ENCODE measurements around the gene GABRG2.
"Not testable (repeated sequence)": the region's sequence is repeated elsewhere in the genome, so short reads cannot be mapped to it uniquely, and the experiment has no call there.

Gene GABRG2

DNA sequence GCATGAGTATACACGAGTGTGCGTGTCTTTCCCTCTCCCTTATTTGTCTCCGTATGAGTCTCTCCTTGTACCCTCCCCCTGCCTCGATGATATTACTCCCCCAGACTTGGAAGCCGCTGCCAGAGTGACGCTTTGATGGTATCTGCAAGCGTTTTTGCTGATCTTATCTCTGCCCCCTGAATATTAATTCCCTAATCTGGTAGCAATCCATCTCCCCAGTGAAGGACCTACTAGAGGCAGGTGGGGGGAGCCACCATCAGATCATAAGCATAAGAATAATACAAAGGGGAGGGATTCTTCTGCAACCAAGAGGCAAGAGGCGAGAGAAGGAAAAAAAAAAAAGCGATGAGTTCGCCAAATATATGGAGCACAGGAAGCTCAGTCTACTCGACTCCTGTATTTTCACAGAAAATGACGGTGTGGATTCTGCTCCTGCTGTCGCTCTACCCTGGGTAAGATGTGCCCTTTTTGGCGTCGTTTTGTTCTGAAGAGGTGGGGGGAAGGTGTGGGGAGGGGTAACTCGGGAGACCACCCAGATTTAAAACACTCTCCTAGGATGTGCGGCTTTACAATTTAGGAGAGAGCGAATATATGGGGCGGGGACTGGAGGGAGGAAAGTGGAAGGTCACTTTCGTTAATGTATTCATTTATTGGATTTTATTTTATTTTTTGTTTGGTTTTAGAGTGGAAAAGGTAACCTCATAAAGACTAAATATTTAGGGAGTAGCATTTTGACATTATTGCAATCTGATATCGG is at the start of gene GABRG2:
Gene GABRG2 (plus strand): TSS at position 119 of the 757 bp plus-strand sequence. CDS start 227 bp downstream, at position 346.
- DNase-seq = no peak

DNA sequence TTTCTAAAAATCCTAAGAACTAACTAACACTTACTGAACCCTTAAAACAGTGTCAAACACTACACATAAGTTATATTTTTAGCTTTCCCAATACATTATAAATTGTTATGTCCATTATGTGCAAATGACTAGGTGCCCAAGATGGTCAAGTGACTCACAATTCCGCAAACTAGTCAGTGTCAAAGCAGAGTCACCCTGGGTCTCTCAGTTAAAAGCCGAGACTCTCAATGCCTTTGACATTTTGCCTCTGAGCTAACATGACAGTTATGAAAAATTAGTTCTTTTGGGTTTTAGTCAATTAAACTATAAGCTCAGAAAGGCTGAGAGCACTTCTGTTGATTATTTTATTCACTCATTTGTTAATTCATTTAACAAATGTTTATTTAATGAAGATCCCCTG is 42.3 kb upstream of the GABRG2 start:
- no peak for DNase-seq

DNA sequence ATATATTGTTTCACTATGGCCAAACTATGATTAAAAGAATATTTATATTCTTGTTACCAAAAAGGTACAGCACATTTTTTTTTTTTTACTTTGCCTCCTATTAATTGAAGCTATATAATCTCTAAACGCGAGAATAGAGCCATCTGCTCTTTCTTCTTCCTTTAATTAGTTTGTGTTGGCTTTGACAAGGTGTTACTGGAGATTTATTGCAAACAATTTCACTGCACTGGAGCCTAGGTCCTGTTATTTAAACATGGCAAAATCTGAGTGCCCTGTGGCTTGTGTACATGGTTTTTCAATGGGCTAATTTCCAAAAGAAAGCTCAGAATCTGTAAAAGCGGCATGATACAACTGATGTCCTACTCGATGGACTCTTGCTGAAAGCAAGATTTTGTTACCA is 40.8 kb upstream of the GABRG2 start:
- no peak for DNase-seq

DNA sequence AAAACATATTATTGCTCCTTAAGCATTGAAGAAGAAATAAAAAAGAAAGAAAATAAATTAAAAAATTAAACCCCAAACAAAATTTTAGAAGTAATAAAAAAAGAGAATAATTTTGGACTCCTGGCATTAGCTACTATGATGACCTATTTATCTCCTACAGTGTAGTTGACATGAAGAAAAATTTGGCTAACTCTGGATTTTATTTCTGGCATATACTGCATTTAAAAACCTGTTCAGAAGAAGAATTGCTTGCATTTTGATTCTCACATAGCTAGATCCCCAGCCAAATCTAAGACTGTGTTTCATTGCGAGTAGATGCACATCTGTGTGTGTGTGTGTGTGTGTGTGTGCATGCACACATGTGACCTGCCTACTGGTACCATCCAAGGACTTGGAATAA is 30.1 kb upstream of the GABRG2 start:
- DNase-seq = no peak

DNA sequence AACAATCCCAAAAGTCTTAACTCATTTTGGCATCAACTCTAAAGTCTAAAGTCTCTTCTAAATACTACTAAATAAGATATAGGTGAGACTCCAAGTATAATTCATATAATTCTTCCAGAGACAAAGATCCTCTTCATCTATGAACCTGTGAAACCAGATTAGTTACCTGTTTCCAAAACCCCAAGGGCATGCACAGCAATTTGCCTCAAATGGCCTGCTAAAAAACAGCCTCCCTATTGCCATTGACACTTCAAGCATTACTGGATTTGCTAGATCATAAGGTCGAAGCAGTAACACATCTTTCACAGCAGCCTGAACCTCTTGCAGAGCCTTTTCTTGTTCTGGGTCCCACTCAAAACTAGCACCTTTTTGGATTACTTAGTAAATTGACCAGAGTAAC is 20.3 kb upstream of the GABRG2 start:
- no peak for DNase-seq

DNA sequence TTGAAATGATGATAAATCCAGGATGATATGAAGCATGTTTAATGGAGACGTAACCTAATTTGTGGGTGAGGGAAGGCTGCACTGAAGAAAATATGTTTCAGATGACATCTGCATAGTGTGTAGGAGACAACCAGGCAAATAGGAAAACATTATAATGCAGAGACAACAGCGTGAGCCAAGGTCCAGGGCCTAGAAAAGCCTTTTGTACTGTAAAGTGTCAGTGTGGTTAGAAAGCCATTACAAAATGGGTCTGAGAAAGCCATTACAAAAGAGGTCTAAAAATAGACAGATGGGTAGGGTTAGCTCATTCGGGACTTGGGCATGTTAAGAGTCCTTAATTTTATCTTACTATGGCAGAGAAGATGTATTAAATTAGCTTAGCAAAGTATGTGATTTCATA is 14.9 kb upstream of the GABRG2 start:
- no peak for DNase-seq

DNA sequence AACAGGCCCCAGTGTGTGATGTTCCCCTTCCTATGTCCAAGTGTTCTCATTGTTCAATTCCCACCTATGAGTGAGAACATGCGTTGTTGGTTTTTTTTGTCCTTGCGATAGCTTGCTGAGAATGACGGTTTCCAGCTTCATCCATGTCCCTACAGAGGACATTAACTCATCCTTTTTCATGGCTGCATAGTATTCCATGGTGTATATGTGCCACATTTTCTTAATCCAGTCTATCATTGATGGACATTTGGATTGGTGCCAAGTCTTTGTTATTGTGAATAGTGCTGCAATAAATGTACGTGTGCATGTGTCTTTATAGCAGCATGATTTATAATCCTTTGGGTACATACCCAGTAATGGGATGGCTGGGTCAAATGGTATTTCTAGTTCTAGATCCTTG is 12.5 kb upstream of the GABRG2 start:
- not testable (repeated sequence) for DNase-seq

DNA sequence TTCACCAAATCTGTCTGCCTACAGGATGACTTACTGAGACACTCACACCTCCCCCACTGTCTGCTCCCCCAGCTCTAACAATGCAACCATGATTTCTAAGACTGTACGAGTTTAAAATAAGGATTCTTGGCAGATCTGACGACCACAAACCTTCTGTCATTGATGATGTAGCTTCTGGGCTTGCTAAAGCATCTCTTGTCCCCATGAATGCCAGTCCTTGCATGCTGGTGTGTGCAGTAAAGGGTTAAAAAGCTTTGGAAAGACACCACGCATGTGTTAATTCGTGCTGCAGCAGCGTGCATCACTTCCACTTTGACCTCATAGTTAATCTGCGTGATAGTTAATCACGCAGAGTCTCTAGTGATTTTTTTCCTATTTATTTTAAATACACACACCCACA is 411 bp upstream of the GABRG2 start:
- no peak for DNase-seq

DNA sequence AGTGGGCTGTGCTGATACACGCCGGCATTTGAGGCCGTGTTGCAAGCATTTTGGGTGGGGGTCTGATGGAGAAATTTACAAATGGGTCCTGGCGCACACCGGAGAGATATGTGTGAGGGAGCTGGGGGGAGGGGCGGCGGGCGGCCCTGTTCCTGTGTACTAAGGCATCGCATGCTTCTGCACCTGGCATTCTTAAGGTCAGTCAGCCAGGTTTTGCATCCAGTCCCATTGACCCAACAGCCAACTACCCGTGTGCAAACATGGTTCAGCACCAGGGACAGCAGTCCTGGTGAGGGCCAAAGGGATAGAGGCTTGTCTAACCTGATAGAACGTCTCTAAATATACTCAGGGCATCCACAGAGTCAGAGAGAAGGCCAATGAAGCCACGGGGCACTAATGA is 839 bp downstream of the GABRG2 start:
- peak; percentile 2 for DNase-seq

DNA sequence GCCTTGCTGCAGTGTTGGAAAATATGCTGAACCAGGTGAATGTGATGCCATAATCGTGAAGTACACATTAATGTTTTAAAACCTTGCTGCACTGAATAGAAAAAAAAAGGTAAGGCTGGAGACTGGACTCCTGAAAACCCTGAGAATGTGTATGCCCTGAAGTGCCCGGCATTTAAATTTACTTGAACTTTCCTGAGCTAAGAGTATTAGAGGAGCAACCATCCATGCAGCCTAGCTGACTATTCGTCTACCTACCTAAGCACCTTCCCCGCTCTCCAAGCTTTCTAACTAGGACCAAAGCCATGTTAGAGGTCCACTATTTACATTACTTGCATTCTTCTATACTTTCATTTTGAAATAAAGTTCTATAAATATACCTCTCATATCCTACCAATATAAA is 1.4 kb downstream of the GABRG2 start:
- DNase-seq = no peak

DNA sequence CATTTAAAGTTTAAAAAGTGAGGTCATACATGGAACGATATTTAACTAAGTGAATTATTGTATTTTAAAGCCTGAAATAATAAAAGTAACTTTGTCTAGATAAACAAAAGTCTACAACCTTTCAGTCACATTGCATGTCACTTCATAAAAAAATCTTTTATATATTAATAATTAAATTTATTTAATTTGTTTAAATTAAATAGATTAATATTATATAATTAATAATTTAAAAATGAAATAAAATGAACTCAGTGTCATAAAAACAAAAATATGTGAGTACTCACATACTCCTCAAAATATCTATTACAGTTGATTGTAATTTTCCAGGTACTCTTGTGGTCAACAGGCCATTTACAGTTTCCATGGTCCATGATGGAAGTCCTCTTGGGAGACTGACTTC is 11.2 kb downstream of the GABRG2 start:
- no peak for DNase-seq

DNA sequence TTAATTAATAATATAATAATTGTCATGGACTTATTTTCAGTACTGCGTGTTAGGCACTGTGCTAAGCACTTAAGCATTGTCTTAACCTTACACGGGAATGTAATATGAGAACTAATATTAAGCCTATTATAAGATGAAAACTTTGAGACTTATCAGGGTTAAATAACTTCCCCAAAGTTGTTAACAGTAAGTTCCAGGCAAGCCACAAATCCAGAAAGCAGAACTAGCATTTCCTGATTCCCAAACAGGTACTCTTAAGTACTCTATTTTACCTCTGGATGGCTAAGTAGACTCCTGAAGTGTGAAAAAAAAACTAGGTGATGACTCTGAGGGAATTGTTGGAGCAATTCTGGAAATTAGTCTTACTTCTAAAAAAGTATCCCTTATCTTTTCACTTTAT is 23.8 kb downstream of the GABRG2 start:
- DNase-seq = no peak

DNA sequence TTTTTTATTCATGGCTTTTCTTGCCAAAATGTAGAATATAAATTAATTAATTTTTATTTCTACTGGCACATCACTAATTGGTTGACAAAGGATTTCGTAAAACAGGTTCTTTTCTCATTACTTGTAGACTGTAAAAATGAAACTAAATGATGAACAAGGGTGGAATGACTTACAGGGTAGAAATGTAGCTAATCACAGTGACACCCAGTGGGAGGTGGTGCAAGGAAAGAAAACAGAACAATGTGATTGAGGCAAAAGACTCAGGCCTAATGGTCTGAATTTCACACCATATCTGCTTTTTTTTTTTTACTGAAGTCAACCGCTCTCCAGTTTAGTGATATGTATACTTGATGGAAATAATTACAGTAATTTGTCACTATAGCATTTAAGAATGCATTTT is 28.9 kb downstream of the GABRG2 start:
- DNase-seq = no peak

DNA sequence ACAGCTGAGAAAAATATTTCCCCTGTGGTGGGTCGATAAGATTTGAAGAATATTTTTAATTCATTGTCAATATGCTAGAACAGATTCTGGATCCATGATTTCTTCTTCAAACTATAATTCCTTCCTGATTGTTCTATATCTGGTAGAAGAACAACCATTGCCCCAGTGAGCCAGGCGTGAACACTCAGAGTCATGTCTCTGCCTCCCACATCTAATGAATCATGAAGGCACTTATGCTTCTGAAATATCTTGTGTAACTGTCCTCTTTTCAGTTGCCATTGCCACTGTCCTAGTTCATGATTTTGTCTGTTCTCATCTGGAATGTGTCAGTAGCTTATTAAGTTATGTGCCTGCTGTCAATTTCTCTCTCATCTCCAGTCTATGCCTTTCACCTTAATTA is 40.0 kb downstream of the GABRG2 start:
- DNase-seq = no peak

DNA sequence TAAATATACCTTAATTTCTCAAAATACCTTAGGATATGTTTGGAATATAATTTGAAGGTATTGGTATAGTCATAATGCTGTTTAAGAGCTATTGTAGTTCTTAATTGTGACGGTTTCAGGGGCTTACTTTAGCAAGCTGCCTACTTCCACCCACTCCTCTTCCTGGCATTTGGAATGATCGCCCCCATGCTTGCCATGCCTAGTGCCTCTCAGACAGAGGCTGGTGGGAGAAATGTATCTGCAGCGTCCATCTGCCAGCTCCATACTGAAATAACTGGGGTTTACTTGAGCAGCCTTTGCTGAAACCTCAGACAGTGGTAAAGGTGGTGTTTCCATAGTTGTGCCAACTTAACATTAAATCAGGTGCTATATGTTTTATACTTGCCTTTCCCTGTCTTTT is 52.2 kb downstream of the GABRG2 start:
- DNase-seq = no peak

DNA sequence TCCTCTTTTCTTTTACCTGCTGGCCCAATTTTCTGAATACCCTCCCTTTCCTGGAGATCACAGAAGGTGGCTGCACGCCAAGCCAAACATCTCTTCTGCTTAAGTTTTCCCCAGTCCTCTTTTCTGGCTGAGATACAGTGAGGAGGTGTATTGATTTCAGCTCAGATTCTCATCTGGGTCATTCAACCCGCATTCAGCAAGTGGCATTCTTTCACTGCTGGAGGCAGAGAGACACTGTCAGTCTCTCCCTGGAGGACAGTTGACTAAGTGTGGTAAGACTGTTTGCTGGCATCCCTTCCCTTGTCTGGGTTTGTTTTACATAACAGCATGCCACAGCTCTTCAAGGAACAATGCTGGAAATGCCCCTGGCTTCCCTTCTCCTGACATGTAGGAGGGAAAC is 60.5 kb downstream of the GABRG2 start:
- no peak for DNase-seq

DNA sequence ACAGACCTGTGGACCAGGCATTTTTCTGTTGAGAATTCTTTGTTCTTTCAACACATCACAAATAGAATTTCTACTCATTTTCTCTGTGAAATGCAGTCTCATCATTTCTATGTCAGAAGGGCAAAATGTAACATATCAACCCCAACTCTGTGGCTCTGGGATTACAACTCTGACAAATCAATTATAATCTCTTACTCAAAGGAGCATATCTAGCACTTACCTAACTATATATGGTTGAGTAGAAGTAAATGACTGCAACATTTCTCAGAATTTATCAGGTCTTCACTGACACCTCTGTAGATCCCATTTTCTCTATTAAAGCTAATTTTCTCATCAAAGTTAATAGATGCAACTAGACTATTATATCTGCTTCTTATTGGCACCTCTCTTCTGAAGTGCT is 64.8 kb downstream of the GABRG2 start:
- DNase-seq = no peak

DNA sequence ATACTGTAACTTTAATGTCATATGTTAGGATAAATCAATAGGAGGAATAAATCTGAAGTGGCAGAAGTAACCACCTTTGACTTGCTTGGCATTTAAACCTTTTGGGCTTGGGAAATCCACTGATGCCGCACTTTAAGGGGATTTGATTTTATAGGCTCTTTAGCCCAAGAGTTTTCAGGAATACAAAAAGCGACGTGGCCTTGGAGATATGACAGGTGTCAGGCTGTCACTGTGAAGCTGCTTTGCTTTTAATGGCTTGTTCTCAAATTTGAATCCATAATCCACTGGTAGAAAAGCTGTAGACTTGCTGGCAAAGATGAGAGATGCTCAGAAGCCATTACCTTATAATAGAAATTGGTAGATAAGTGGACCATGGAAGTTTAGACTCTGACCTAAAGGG is 71.6 kb downstream of the GABRG2 start:
- DNase-seq = no peak

DNA sequence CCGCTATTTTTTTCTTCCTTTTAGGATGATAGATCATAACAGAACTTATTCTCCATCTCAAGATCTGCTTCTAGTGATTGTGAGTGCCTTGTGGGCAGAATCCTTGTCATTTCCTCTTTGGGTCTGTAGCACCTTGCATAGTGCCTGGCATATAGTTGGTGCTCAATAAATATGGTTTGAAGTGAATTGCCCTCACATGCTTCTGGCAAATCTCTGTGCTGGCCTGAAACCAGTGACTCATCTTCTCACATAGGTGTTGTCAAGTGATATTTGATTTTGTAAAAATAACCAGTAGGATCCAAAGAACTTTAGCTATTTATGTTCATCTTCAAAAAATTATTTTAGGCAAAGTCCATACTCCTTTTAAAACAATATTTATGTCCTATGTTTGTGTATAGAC is 86.7 kb downstream of the GABRG2 start:
- DNase-seq = no peak

DNA sequence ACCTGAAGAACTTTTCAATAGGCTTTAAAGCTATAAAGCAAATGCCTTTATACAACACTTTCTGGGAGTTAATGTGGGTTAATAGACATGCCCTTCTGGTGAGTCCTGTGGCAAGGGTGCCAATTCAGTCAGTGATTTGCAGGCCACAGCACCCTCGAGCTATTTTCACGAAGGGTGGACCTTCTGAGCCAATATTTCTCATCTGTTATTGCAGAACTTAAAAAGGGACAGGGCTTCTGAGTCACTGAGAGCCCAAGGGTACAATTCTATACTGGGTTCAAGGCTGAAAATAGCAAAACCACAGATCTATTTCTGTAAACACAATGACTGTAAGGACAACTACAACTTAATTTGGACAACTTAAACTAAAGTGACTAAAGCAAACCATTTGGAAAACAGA is 92.8 kb downstream of the GABRG2 start:
- DNase-seq = no peak

DNA sequence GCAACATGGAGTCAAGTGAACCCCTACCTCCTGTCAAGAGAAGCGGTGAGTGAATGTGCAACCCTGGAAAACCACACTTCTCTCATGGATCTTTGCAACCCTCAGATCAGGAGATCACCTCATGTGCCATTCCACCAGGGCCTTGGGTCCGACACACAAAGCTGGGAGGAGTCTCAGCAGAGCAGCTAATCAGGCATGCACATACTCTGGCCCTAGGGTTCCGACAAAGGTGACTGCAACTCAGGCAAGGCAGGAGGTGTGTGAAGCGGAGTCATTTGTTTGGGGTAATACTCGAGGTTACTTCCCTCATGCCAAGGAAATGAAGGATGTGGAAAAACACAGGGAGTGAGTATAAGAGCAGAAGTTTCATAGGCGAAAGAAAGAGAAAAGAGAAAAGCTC is 96.1 kb downstream of the GABRG2 start:
- no peak for DNase-seq

DNA sequence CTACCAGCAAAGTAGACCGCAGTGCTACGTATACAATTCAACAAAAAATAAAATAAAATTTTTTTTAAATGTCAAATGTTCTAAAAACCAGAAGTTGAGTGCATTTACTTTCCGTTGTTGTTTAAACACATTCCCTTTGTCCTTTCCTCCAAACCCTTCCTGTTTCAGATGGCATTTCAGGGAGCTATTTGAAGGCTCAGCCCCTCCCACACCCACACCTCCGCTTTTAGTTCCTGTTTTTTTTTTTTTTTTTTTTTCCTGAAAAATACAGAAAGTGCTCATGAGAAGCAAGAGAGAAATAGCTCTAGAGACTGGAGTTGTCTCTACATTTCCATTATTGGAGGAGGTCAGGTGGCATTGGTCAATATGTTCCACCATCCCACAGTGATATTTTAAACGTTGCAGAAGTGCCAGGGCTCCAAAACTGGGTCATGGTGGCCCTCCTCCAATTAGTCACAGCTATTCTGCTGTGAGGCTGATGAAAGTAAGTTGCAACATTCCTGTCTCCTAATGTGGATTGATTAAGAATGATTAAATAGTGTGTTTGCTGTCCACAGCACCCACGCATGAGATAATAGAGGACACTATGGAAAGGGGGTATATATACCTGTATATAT is 106.9 kb downstream of the GABRG2 start:
- peak; percentile 1 for DNase-seq

DNA sequence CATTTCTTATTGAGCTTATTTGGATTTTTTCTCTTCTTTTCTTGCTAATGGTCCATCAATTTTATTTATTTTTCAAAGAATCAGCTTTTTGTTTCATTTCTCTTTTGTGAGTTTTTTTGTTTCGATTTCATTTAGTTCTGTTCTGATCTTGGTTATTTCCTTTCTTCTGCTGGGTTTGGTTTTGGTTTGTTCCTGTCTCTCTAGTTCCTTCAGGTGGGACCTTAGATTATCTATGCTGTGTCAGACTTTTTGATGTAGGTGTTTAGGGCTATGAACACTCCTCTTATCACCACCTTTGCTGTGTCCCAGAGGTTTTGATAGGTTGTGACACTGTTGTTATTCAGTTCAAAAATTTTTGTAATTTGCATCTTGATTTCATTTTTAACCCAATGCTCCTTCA is 119.8 kb downstream of the GABRG2 start:
- DNase-seq = no peak

DNA sequence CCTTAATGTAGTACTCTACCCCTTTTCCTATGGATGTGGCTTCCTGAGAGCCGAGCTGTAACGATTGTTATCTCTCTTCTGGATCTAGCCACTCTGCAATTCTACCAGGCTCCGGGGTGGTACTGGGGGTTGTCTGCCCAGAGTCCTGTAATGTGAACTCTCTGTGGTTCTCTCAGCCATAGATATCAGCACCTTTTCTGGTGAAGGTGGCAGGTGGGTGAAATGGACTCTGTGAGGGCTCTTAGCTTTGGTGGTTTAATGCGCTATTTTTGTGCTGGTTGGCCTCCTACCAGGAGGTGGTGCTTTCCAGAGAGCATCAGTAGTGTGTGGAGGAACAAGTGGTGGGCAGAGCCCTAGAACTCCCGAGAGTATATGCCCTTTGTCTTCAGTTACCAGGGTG is 122.1 kb downstream of the GABRG2 start:
- no peak for DNase-seq

DNA sequence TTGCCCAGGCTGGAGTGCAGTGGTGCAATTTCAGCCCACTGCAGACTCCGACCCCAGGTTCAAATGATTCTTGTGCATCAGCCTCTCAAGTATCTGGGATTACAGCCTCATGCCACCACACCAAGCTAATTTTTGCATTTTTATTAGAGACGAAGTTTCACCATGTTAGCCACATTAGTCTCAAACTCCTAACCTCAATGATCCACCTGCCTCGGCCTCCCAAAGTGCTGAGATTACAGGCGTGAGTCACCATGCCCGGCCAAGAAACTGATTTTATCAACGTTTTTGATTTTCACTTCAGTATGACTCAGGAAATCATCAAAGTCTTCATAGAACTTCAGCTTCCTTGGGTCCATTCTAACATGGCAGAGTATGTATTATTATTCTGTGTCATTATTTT is 125.4 kb downstream of the GABRG2 start:
- no peak for DNase-seq
